ENCODE measurements around the gene EGF. TPM values are rescaled to one million over a fixed set of nuclear protein-coding genes. Genes with fewer than 3 reads are reported as not detected.

EGF gene
- total RNA-seq, 1 experiment from 2014 or later, result 1.5 TPM

DNA sequence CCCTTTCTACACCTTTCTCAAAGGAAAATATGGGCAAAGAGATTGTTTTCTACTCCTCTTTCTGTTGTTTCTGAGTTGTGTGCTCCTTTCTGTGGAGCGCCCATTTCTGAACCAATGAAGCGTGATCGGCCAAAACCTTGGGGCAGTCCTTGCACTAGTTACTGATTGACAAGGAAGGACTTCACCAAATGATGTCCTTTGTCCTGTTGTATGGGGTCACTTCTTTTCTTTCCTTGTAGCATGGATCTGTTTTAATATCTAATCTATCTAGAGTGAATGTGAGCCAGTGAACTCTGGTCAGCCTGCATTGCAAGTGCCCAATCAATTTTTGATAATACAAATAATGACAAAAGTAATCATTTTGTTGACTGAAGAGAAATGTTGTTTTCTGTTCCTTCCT lies 94.5 kb downstream of the EGF start:
- no CpG with 5 or more reads among the region's 3 CpGs for WGBS (ENCODE audit: extremely low coverage, insufficient read length, low lambda C conversion rate)
- H3K9me3 ChIP-seq (ENCODE audit: control insufficient read depth, low read depth, low read length), result no peaks in the 10 kb centered on the region
- H4K20me1 ChIP-seq (ENCODE audit: control insufficient read depth, insufficient read depth, insufficient read length), result no peaks in the 10 kb centered on the region
- H3K18ac ChIP-seq (ENCODE audit: insufficient read length, low read depth, low read length), result no peak overlapping the region
- no peak overlapping the region for H3K4ac ChIP-seq (ENCODE audit: low read depth, low read length)
- peaks cover 3 to 4% of the 10 kb centered on the region in 2 experiments; a peak in 3 of 4 replicates for H3K4me1 Mint-ChIP-seq
- H3K14ac ChIP-seq (ENCODE audit: insufficient read depth, low read length), result no peak overlapping the region
- no peak overlapping the region for H3K56ac ChIP-seq (ENCODE audit: insufficient read length, low read depth, low read length)
- H3K79me1 ChIP-seq (ENCODE audit: insufficient read depth, low read depth, low read length, poor library complexity, severe bottlenecking), result no peaks in the 10 kb centered on the region
- no peak overlapping the region for H3K23ac ChIP-seq (ENCODE audit: insufficient read length, low read depth, low read length)
- H4K91ac ChIP-seq (ENCODE audit: insufficient read length, low read depth, low read length), result no peak overlapping the region
- H3K79me2 ChIP-seq (ENCODE audit: insufficient read depth, low read length), result no peaks in the 10 kb centered on the region
- TF ChIP-seq, protein P1, sequence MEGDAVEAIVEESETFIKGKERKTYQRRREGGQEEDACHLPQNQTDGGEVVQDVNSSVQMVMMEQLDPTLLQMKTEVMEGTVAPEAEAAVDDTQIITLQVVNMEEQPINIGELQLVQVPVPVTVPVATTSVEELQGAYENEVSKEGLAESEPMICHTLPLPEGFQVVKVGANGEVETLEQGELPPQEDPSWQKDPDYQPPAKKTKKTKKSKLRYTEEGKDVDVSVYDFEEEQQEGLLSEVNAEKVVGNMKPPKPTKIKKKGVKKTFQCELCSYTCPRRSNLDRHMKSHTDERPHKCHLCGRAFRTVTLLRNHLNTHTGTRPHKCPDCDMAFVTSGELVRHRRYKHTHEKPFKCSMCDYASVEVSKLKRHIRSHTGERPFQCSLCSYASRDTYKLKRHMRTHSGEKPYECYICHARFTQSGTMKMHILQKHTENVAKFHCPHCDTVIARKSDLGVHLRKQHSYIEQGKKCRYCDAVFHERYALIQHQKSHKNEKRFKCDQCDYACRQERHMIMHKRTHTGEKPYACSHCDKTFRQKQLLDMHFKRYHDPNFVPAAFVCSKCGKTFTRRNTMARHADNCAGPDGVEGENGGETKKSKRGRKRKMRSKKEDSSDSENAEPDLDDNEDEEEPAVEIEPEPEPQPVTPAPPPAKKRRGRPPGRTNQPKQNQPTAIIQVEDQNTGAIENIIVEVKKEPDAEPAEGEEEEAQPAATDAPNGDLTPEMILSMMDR (conservative IDR thresholded peaks at IDR 0.05), result no peak
- no peaks in the 10 kb centered on the region for H3K27me3 ChIP-seq (ENCODE audit: insufficient read depth, low read length)
- H2BK12ac ChIP-seq (ENCODE audit: insufficient read length, low read depth, low read length), result no peak overlapping the region
- no peaks in the 10 kb centered on the region for H3K27me3 Mint-ChIP-seq (ENCODE audit: low read depth)
- no peak overlapping the region for H2BK5ac ChIP-seq (ENCODE audit: insufficient read length, low read length)
- no peaks in the 10 kb centered on the region for H3K9me3 Mint-ChIP-seq
- no peak overlapping the region for H3K4me2 ChIP-seq (ENCODE audit: insufficient read depth, insufficient read length, low read length)
- no peak overlapping the region for H2AK5ac ChIP-seq (ENCODE audit: insufficient read length, low read length)
- no peak overlapping the region for H2BK120ac ChIP-seq (ENCODE audit: low read depth, low read length, poor library complexity, severe bottlenecking)
- no peak overlapping the region for H3T11ph ChIP-seq (ENCODE audit: low read length)
- no peak overlapping the region for H3K4me3 Mint-ChIP-seq
- H3K36me3 Mint-ChIP-seq (ENCODE audit: insufficient read depth in 1 of 3, low read depth in 3 of 3), result no peaks in the 10 kb centered on the region
- H2BK20ac ChIP-seq (ENCODE audit: low read depth, low read length, poor library complexity, severe bottlenecking), result no peak overlapping the region
- H4K8ac ChIP-seq (replicated peaks; ENCODE audit: insufficient read length, low read depth, low read length), result no peak overlapping the region
- H2AFZ ChIP-seq (ENCODE audit: low read length), result no peak overlapping the region
- no peak overlapping the region for H3K27ac Mint-ChIP-seq
- H2BK15ac ChIP-seq (ENCODE audit: low read depth, low read length), result no peak overlapping the region
- H3K4me1 ChIP-seq (ENCODE audit: insufficient read depth, low read length), result no peaks in the 10 kb centered on the region; the same call in 1 of the 2 replicates
- H3K9ac ChIP-seq (ENCODE audit: extremely low read depth, insufficient read length, low read length), result no peak overlapping the region
- no peak for DNase-seq
- H4K5ac ChIP-seq (ENCODE audit: insufficient read length, low read depth, low read length), result no peak overlapping the region
- H3K23me2 ChIP-seq (ENCODE audit: insufficient read length, low read depth, low read length, poor library complexity, severe bottlenecking), result no peaks in the 10 kb centered on the region
- H3K27ac ChIP-seq (ENCODE audit: insufficient read length, low read depth, low read length), result no peak overlapping the region
